ENCODE data around the gene TNRC6C.
"Not testable (repeated sequence)": the region's sequence is repeated elsewhere in the genome, so short reads cannot be mapped to it uniquely, and the experiment has no call there.

The TNRC6C gene

DNA sequence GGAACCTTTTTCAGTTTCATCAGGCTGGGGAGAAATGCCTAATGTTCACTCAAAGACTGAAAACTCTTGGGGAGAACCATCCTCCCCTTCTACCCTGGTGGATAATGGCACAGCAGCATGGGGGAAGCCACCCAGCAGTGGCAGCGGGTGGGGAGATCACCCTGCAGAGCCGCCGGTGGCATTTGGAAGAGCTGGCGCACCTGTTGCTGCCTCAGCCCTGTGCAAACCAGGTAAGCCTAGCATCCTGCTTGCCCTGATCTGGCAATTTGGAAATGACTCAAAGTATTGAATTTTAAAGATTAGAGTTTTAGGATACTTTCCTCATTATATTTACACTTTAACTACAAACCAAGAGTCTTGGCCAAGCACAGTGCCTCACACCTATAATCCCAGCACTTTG, 106.2 kb downstream of the TNRC6C start:
- no peak for DNase-seq (ENCODE audit: low read depth, low spot score)
- TF ChIP-seq, protein P1, sequence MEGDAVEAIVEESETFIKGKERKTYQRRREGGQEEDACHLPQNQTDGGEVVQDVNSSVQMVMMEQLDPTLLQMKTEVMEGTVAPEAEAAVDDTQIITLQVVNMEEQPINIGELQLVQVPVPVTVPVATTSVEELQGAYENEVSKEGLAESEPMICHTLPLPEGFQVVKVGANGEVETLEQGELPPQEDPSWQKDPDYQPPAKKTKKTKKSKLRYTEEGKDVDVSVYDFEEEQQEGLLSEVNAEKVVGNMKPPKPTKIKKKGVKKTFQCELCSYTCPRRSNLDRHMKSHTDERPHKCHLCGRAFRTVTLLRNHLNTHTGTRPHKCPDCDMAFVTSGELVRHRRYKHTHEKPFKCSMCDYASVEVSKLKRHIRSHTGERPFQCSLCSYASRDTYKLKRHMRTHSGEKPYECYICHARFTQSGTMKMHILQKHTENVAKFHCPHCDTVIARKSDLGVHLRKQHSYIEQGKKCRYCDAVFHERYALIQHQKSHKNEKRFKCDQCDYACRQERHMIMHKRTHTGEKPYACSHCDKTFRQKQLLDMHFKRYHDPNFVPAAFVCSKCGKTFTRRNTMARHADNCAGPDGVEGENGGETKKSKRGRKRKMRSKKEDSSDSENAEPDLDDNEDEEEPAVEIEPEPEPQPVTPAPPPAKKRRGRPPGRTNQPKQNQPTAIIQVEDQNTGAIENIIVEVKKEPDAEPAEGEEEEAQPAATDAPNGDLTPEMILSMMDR (IDR thresholded peaks at IDR 0.05; ENCODE audit: low read depth, low read length) = no peak
- H3K4me3 ChIP-seq (ENCODE audit: low read depth, low read length) = no peak overlapping the region
- in situ Hi-C loops (cut with HindIII; ENCODE audit: low sequenced_read_pairs) = no loop called here

DNA sequence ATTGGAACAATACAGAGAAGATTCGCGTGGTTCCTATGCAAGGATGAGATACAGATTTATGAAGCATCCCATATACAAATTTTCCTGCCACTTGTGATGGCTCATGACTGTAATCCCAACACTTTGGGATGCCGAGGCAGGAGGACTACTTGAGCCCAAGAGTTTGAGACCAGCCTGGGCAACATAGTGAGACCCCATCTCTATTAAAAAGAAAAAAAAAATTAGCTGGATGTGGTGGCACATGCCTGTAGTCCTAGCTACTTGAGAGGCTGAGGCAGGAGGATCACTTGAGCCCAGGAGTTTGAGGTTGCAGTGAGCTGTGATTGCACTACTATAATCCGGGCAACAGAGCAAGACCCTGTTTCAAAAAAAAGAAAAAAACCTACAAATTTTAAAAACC, 108.5 kb downstream of the TNRC6C start:
- H3K4me3 ChIP-seq (ENCODE audit: low read depth, low read length); in situ Hi-C loops (cut with HindIII; ENCODE audit: low sequenced_read_pairs); DNase-seq (ENCODE audit: low read depth, low spot score): not testable (repeated sequence)

DNA sequence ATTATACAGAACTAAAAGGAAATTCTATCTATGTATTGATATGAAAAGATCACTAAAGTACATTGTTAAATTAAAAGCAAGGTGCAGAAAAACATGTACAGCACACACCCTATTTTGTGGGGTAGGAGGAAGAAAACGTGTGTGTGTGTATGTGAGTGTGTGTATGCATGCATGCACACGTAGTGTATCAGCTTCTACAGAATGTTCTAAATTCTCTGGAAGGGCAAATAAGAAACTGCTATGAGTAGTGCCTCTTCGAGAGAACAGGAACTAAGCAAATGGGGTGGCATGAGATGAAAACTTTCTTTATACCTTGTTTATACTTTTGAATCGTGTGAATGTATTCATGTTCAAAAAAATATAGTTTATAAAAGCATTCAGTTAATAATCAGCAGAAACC, 111.2 kb downstream of the TNRC6C start:
- H3K4me3 ChIP-seq (ENCODE audit: low read depth, low read length) = no peak overlapping the region
- in situ Hi-C loops (cut with HindIII; ENCODE audit: low sequenced_read_pairs) = no loop called here
- TF ChIP-seq, protein P1 (IDR thresholded peaks at IDR 0.05; ENCODE audit: low read depth, low read length) = no peak
- no peak for DNase-seq (ENCODE audit: low read depth, low spot score)

DNA sequence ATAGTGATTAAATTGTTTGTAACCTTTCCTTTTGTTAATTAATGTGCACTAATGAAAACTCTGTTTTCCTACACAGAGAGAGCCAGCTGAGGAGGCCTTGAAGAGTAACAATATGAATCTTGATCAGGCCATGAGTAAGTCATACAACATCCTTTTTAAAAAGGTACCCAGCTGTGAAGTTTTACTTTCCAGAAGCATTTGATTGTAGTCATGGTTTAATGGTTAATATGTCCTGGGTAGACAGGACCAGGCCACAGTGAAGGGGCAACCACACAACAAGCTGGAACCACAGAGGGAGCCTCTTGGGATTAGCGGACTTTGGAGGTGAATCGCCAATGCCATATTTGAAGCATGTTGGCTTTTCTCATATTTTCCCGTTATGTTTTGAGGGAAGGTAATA, 114.5 kb downstream of the TNRC6C start:
- TF ChIP-seq, protein P1 (IDR thresholded peaks at IDR 0.05; ENCODE audit: low read depth, low read length) = no peak
- DNase-seq (ENCODE audit: low read depth, low spot score) = no peak
- in situ Hi-C loops (cut with HindIII; ENCODE audit: low sequenced_read_pairs) = no loop called here

DNA sequence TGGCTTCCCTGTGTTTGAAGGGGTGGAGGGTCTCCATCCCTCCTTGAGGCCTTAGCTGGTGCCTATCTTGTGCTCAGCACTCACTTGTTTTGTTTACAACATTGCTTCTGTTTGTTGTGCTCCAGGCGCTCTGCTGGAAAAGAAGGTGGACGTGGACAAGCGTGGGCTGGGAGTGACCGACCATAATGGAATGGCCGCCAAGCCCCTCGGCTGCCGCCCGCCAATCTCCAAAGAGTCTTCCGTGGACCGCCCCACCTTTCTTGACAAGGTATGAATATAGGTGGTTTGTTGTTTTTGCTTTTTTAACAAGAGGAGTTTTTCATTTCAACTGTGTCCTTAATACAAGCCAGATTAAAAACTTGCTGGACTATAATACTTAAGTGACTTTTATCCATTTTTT, 116.5 kb downstream of the TNRC6C start:
- no peak for DNase-seq (ENCODE audit: low read depth, low spot score)
- TF ChIP-seq, protein P1 (IDR thresholded peaks at IDR 0.05; ENCODE audit: low read depth, low read length) = no peak
- in situ Hi-C loops (cut with HindIII; ENCODE audit: low sequenced_read_pairs) = no loop called here
- no peak overlapping the region for H3K4me3 ChIP-seq (ENCODE audit: low read depth, low read length)

More for the DNA sequence above, 114.5 kb downstream of the TNRC6C start:
- no peak overlapping the region for H3K4me3 ChIP-seq (ENCODE audit: low read depth, low read length)

DNA sequence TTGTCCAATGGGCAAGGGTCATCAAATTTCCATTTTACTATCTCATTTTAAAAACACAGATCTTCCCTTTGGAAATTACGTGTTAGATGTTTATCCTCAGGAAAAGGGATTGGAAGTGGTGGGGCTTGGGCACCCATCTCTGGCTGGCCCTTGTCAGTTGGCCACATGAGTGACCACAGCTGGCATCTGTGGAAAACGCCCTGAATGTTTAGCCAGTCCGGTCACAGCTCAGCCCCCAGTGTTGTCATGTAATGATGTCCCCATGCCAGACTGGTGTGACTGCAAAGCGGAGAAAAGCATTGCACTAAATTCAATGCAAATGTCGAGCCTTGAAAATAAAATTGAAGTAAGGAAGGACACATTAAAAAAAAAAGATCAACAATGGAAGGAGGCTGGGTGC, 117.0 kb downstream of the TNRC6C start:
- DNase-seq (ENCODE audit: low read depth, low spot score) = no peak
- no peak overlapping the region for H3K4me3 ChIP-seq (ENCODE audit: low read depth, low read length)
- in situ Hi-C loops (cut with HindIII; ENCODE audit: low sequenced_read_pairs) = no loop called here
- TF ChIP-seq, protein P1 (IDR thresholded peaks at IDR 0.05; ENCODE audit: low read depth, low read length) = no peak

DNA sequence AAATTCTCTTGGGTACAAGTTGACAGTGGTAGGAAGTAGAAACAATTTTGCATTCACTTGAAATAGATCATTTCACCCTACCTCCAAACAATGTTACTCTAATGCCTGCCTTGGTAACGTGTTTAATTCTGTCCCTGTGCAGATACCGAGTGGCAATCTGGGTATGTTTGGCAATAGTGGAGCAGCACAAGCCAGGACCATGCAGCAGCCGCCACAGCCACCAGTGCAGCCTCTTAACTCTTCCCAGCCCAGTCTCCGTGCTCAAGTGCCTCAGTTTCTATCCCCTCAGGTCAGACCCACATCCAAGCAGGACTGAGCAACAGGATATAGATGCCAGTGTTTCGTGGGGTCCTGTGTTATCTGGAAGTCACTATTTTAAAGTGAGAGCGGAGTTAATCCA, 120.8 kb downstream of the TNRC6C start:
- in situ Hi-C loops (cut with HindIII; ENCODE audit: low sequenced_read_pairs) = no loop called here
- H3K4me3 ChIP-seq (ENCODE audit: low read depth, low read length) = no peak overlapping the region
- no peak for DNase-seq (ENCODE audit: low read depth, low spot score)
- TF ChIP-seq, protein P1 (IDR thresholded peaks at IDR 0.05; ENCODE audit: low read depth, low read length) = no peak
